ENCODE data around the gene ZGPAT.
A peak's percentile ranks its signal among the peaks of the same experiment; 100 is the strongest.
"Not testable (repeated sequence)": the region's sequence is repeated elsewhere in the genome, so short reads cannot be mapped to it uniquely, and the experiment has no call there.

Gene ZGPAT

DNA sequence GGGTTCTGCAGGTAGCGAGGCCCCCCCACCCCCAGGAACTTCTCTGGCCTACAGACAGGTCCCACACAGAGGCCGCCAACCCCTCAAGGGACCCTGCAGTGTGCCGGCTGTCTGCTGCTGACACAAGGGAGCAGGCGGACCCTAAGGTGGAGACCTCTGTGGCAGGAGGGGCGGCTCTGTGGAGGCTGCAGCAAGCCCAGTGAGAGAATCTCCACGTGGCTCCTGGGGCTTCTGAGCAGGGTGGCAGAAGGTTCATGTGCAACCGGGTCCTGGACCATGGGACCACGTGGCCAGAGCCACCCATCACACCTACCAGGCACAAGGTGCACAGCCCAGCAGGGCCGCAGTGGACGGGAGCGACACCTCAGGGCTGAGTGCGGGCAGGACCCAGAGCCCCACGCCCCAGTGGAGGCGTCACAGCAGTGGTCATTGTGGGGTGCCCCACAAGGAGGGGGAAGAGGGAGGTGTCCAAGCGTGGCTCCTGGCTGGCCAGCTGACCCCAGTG lies 4.3 kb upstream of the ZGPAT start:
- no peak for DNase-seq

DNA sequence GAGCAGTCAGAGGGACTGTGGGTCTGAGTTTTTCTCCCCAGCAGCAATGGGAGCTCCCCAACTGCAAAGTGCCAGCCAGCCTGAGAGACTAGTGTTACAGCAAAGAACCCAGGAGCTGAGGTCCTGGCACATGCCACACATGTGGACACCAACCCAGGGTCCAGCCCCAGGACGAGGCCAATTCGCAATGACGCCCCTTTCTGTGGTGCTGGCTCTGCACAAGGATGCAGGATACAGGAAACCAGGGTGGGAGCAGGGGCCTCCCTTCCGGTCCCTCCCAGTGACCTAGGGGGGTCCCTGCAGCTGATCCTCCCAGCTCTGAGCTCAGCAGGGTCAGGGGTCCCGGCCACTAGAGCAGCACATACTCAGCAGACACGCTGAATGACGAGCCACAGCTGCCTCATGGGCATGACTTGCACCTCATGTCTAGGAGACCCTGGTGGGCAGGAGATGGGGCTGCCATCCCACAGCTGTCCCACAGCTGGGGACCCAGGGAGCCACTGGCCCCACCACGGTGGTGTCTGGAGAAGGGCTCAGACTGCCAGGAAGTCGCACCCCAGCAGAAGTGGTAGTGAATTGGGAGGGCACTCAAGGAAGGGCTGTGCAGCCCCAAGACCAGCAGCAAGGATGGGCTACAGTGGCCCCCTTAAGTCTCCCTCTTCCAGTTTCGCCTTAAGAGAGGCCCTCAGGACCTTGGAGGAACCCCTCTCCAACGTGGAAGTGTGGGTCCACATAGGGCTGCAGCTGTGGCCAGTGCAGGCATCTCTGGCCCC lies 3.7 kb upstream of the ZGPAT start:
- DNase-seq: no peak

DNA sequence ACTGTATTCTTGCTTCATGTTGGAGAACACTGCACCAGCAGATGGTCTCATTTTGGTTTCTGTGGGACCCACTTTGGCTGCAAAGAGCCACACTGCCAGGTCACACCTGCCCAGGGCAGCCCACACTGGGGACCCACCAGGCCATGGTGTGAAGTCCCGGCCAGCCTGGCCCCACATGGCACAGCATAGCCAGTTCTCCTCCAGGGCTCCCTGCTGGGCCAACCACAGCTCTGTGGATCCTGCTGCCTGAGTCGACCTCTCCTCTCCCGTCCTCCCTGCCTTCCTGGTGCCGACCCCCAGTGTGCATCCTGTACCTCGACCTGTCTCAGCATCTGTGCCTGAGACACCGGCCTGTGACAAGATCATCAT lies 3.1 kb upstream of the ZGPAT start:
- DNase-seq: no peak

DNA sequence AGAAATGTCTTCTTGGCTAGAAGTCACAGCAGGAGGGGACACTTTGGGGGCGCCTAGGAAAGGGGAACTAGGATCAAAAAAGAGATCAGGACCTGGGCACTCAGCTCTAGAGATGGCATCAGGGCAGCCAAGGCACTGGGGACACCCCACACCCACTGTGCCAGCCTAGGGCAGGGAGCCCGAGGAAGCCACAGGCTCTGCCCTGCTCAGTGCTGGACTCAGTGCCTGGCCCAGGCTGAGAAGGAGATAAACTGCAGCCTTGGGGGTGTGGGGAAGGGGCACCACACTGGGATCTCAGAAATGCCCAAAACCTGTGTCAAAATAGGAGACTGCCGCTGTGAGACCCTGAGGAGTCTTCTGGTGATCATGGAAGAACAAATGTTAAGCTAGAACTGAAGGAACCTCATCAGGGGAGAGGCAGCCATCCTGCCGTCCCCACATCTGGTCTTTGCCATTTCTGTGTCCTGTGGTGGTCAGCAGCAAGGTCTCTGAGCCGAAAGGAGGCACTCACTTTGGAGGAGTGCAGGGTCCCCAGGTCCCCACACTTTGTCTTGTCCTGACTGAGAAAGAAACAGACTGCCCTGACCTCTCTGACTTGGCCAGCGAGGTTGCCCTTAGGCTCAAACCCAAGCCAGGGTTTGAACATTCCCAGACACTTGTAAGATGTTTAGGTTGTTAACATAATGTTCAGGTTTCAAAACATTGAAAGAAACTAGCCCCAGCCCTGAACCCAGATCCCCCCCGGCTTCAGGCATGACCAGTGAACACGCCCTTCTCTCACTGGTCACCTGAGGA lies 2.4 kb upstream of the ZGPAT start:
- no peak for DNase-seq

DNA sequence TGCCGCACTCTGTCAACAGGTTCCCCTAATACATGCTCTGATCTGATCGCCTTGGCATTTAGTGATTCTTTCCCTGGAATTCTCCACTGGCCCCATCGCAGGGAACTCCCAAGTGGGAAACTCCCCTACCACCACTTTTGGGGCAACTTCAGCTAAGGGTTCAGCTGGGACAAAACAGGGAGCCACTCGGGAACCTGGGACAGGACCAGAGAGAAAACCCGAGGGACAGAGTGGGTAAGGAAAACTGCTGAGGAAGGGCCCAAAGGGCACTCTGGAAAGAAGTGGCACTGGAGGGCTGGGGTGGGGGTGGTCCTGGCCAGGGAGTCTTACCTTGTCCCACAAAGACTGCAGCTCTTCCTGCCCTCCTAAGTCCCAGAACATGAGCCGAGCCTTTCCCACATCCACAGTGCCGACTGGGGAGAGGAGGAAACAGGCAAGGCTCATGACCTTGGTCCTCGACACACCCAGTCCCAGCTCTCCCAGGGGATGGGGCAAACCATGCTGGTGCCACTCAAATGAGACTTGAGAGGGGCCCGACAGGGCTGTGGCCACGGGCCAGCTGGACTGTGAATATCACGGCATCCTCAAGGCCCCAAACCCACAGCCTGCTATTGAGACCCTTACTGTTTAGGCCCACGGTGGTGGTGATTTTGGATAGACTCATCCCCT lies 1.7 kb upstream of the ZGPAT start:
- no peak for DNase-seq

DNA sequence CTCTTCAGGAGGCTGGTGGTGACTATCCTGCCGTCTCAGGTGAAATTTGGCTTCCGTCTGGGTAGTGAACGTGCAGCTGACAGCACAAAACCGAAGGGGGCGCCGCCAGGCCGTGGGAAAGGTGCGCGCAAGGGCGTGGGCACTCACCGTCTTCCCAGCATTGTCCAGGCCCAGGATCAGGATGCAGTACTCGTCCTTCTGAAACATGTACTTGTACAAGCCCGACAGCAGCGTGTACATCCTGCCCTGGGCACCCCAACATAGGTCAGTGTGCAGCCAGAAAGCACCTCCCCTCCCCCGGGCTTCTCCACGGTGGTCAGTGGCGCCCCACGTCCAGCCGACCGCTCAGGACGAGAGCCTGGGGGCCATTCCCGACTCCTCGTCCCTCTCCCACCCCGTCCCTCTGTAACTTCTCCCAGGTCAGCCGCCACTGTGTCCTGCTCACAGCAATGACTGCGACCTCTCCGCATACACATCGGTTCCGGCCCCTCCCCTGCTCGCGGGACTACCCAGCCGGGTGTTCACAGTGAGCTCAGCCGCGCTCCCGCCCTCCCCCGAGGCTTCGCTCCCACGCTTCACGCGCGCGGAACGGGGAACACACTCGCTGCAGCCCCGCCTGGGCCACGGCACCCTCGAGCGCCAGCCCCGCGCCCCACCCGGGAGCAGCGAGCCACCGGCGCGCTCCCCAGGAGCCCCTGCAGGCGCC lies 834 bp upstream of the ZGPAT start:
- DNase-seq: peak; percentile 73

DNA sequence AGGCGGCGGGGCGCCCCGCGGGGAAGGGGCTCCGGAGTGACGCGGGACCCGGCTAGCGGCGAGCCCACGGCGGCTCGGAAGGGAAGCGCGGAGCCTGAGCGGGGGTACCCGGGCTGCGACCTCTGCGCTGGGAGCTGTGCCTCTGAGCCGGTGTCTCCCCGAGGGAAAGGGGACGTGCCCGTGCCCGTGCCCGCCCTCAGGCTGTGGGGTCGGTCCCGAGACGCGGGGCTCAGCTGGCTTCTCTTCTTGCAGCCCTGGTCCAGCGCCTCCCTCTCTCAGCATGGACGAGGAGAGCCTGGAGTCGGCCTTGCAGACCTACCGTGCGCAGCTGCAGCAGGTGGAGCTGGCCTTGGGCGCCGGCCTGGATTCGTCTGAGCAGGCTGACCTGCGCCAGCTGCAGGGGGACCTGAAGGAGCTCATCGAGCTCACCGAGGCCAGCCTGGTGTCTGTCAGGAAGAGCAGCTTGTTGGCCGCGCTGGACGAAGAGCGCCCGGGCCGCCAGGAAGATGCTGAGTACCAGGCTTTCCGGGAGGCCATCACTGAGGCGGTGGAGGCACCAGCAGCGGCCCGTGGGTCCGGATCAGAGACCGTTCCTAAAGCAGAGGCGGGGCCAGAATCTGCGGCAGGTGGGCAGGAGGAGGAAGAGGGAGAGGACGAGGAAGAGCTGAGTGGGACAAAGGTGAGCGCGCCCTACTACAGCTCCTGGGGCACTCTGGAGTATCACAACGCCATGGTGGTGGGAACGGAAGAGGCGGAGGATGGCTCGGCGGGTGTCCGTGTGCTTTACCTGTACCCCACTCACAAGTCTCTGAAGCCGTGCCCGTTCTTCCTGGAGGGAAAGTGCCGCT lies 686 bp downstream of the ZGPAT start:
- DNase-seq: peak; percentile 14

DNA sequence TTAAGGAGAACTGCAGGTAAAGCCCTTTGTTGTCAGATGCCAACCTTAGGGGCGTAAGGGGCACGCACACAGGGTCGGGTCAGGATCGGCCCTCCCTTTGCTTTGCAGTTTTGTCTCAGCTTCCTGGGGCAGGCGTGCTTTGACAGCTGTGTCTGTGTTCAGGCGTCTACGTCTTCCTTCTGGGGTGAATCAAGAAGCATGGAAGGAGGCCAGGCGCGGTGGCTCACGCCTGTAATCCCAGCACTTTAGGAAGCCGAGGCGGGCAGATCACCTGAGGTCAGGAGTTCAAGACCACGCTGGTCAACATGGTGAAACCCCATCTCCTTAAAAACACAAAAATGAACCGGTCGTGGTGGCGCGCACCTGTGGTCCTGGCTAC lies 1.3 kb downstream of the ZGPAT start:
- DNase-seq: no peak

DNA sequence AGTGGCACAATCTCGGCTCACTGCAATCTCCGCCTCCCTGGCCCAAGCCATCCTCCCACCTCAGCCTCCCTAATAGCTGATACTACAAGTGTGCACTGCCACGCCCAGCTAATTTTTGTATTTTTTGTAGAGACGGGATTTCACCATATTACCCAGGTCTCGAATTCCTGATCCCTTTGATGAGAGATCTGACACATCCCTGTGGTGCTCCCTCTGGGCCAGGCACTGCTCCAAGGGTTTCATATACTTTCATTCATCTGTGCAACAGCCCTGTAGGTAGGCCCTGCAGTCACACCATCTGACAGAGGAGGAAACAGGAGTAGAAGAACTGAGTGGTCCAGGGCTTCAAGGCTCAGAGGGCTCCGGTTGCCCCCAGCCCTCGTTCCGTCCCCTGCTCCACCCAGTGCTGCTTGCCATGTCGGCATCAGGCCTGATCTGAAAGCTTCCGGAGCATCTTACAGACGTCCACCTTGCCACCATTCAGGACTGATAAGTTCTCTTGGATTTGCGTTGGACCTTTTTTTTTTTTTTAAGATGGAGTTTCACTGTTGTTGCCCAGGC lies 3.3 kb downstream of the ZGPAT start:
- no peak for DNase-seq

DNA sequence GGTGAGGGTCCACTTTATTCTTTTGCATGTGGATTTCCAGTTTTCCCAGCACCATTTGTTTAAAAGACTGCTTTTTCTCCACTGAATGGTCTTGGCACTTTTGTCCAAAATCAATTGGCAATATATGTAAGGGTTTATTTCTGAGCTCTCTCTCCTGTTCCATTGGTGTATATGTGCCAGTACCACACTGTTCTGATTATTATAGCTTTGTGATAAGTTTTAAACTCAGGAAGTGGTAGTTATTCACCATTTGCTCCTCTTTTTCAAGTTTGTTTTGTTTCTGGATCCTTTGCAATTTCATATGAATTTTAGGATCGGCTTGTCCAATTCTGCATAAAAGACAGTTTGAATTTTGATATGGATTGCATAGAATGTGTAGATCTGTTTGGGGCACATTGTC lies 4.4 kb downstream of the ZGPAT start:
- DNase-seq: no peak

DNA sequence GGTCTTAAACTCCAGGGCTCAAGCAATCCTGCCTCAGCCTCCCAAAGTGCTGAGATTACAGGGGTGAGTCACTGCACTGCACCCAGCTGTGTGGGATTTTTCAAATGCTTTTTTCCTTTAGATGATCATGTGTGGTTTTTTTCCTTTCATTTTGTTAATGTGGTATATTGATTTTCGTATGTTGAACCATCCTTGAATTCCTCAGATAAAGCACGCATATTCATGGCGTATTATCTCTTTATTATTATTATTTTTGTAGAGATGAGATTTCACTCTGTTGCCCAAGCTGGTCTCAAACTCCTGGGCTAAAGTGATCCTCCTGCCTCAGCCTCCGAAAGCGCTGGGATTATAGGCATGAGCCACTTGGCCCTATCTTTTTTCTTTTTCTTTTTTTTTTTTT lies 7.0 kb downstream of the ZGPAT start:
- DNase-seq: no peak

DNA sequence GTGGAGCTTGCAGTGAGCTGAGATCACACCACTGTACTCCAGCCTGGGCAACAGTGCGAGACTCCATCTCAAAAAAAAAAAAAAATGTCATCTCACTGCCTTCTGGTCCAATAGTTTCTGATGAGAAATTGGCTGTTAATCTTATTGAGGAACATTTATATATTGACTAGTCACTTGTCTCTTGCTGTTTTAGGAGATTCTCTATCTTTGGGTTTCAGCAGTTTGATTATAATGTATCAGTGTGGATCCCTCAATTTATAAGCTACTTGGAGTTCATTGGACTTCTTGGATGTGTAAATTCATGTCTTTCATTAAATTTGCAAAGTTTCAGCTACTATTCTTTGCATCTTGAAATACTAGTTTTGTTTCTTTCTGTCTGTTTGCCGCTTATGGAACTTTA lies 11.2 kb downstream of the ZGPAT start:
- no peak for DNase-seq

DNA sequence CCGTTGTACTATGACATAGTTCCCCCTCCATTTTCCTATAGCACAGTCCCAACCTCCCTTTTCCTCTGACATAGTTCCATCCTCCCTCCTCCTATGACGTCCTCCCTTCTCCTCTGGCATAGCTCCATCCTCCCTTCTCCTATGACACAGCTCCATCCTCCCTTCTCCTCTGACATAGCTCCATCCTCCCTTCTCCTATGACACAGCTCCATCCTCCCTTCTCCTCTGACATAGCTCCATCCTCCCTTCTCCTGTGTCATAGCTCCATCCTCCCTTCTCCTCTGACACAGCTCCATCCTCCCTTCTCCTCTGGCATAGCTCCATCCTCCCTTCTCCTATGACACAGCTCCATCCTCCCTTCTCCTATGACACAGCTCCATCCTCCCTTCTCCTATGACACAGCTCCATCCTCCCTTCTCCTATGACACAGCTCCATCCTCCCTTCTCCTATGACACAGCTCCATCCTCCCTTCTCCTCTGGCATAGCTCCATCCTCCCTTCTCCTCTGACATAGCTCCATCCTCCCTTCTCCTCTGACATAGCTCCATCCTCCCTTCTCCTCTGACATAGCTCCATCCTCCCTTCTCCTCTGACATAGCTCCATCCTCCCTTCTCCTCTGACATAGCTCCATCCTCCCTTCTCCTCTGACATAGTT lies 15.3 kb downstream of the ZGPAT start:
- not testable (repeated sequence) for DNase-seq

DNA sequence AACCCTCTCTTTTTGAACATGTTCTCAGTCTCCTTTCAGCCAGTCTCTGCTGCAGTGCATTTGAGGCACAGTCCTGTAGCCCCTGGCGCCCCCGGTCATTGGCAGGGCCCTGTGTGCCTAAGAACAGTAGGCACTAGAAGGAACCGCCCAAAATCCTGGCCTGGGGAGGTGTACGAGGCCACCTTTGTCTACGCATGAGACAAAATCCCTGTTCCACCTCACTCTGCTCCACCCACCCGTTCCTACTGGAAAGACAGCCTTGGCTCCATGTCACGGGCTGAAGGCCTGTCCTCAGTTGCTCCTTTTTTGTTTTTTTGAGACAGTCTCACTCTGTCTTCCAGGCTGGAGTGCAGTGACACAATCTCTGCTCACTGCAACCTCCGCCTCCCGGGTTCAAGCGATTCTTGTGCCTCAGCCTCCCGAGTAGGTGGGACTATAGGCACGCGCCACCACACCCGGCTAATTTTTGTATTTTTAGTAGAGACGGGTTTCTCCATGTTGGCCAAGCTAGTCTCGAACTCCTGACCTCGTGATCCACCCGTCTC lies 22.4 kb downstream of the ZGPAT start:
- not testable (repeated sequence) for DNase-seq

DNA sequence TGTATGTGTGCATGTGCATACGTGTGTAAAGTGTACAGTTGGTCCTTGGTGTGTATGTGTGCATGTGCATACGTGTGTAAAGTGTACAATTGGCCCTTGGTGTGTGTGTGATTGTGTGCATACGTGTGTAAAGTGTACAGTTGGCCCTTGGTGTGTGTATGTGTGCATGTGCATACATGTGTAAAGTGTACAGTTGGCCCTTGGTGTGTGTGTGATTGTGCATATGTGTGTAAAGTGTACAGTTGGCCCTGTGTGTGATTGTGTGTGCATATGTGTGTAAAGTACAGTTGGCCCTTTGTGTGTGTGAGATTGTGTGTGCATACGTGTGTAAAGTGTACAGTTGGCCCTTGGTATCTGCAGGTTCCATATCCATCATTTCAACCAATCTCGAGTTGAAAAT lies 23.6 kb downstream of the ZGPAT start:
- no peak for DNase-seq

DNA sequence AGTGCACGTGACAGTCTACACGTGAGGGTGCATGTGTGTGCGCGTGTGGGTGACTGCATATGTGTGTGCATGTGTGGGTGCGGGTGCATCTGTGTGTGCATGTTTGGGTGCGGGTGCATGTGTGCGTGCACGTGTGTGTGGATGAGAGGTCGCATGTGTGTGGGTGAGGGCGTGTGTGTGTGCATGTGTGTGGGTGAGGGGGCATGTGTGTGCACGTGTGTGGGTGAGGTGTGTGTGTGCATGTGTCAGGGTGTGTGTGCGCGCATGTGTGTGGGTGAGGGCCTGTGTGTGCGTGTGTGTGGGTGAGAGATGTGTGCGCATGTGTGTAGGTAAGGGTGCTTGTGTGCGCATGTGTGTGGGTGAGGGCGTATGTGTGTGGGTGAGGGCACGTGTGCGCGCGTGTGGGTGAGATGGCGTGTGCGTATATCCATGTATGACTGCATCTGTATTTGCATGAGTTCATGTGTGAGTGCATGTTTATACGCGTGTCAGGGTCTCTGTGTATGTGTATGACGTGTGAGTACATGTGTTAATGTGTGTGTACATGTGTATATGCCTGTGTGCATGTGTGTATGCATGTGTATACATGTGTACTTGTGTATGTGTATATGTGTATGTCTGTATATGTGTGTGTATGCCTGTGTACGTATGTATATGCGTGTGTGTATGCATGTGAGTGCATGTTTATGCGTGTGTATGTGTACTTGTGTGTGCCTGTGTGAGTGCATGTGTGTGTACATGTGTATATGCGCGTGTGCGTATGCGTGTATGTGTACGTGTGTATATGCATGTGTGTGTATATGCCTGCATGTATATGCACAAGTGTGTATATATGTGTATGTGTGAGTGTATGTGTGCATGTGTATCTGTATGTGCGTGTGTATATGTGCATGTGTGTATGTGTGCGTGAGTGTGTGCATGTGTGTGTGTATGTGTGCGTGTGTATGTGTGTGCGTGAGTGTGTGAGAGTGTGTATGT lies 24.6 kb downstream of the ZGPAT start:
- DNase-seq: no peak

DNA sequence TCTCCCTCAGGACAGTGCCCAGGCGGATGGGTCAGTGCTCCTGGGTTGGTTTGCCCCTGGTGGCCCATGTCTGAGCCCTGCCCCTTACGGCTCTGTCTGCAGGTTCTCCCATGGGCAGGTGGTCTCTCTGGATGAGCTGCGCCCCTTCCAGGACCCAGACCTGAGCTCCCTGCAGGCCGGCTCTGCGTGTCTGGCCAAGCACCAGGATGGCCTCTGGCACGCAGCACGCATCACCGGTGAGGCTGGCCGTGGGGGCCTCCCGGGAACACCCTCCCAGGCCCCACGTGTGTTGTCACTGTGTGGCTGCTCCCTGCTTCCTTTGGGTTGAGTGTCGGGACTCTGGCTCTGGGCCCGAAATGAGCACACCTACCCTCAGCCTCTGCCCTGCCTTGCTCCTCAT lies 25.3 kb downstream of the ZGPAT start:
- DNase-seq: no peak

DNA sequence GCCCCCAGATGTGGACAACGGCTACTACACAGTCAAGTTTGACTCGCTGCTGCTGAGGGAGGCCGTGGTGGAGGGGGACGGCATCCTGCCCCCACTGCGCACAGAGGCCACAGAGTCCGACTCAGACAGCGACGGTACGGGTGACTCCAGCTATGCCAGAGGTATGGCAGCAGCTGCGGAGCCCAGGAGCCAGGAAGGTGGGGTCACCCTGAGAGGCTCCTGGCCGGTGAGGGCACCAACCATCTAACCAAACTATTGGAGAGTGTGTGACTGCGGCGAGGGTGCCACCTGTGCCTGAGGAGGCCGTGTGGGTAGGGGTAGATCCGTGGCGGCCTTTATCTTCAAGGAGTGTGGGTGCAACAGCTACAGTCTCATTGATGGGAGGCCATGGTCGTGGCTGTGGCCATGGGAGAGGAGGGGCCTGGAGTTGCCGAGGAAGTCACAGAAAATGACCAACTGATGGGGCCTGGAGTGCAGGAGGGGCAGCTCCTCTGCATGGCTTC lies 25.8 kb downstream of the ZGPAT start:
- DNase-seq: no peak

All from activated naive CD4-positive, alpha-beta T cell treated with anti-CD3 and anti-CD28 coated beads, Interleukin-2, amount 50 U/mL, for 16 hours (primary cell).